ENCODE measurements around the gene AUTS2. TPM values are rescaled to one million over a fixed set of nuclear protein-coding genes. Genes with fewer than 3 reads are reported as not detected.

The AUTS2 gene
- total RNA-seq, 1 experiment from 2014 or later = 50.0 TPM

DNA sequence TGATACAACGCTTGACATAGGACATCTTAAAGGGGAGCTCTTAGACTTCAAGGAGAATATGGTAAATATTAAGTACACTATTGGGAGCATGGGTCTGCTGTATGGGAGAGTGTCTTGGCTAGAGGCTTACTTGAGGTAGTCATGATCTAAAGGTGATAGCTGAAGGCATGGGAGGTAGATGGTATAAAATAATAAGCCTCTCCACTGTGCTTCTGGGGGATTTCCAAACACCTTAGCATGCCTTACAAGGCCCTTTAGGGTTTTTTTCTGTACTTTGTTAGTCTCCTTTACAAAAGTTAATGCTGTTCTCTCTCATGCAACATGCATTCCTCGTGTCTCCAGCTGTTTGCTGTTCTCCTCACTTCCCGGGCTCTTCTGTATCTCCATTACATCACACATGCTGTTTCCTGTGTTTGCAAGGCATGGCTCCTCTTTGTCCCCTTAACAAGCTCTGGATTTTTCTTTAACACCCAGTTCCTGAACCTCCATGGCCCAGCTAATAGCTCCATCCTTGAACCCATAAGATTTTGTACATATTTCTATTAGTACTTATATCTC, 449.7 kb downstream of the AUTS2 start (continued):
- TF ChIP-seq, protein P1, sequence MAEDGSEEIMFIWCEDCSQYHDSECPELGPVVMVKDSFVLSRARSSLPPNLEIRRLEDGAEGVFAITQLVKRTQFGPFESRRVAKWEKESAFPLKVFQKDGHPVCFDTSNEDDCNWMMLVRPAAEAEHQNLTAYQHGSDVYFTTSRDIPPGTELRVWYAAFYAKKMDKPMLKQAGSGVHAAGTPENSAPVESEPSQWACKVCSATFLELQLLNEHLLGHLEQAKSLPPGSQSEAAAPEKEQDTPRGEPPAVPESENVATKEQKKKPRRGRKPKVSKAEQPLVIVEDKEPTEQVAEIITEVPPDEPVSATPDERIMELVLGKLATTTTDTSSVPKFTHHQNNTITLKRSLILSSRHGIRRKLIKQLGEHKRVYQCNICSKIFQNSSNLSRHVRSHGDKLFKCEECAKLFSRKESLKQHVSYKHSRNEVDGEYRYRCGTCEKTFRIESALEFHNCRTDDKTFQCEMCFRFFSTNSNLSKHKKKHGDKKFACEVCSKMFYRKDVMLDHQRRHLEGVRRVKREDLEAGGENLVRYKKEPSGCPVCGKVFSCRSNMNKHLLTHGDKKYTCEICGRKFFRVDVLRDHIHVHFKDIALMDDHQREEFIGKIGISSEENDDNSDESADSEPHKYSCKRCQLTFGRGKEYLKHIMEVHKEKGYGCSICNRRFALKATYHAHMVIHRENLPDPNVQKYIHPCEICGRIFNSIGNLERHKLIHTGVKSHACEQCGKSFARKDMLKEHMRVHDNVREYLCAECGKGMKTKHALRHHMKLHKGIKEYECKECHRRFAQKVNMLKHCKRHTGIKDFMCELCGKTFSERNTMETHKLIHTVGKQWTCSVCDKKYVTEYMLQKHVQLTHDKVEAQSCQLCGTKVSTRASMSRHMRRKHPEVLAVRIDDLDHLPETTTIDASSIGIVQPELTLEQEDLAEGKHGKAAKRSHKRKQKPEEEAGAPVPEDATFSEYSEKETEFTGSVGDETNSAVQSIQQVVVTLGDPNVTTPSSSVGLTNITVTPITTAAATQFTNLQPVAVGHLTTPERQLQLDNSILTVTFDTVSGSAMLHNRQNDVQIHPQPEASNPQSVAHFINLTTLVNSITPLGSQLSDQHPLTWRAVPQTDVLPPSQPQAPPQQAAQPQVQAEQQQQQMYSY (CRISPR knock-in tag; IDR thresholded peaks at IDR 0.05) = no peak
- no peak for TF ChIP-seq NR2C2 (CRISPR knock-in tag; IDR thresholded peaks at IDR 0.05)

GRCh38 chr7:70051726-70052125, 453.5 kb downstream of the AUTS2 start:
- Mint-ChIP-seq H3K9me3 (no peaks in the 10 kb centered on the region), H3K27ac (no peak overlapping the region), H3K4me3 (no peak overlapping the region), H3K36me3 (no peaks in the 10 kb centered on the region), H3K4me1 (peaks cover 10% of the 10 kb centered on the region), H3K27me3 (ENCODE audit: low read depth) (no peaks in the 10 kb centered on the region)
- ATAC-seq = no peak
- ChIA-PET POLR2A (interaction anchor here (0.5 kb wide), 1 partner anchor 9 kb away, joined by 3 read pairs; no protein-coding TSS in a partner anchor), CTCF (interaction anchor here (1.3 kb wide), 1 partner anchor 9 kb away, joined by 3 read pairs; no protein-coding TSS in a partner anchor)
- DNase-seq (ENCODE audit: low spot score) = no peak
- TF ChIP-seq ZNF671 (CRISPR knock-in tag; IDR thresholded peaks at IDR 0.05) (no peak), ZNF263 (CRISPR knock-in tag; IDR thresholded peaks at IDR 0.05; ENCODE audit: low read depth) (no peak), JAZF1 (CRISPR knock-in tag; IDR thresholded peaks at IDR 0.05) (no peak), SMAD3 (CRISPR knock-in tag; IDR thresholded peaks at IDR 0.05; ENCODE audit: borderline replicate concordance) (no peak)
- TF ChIP-seq, protein P2, sequence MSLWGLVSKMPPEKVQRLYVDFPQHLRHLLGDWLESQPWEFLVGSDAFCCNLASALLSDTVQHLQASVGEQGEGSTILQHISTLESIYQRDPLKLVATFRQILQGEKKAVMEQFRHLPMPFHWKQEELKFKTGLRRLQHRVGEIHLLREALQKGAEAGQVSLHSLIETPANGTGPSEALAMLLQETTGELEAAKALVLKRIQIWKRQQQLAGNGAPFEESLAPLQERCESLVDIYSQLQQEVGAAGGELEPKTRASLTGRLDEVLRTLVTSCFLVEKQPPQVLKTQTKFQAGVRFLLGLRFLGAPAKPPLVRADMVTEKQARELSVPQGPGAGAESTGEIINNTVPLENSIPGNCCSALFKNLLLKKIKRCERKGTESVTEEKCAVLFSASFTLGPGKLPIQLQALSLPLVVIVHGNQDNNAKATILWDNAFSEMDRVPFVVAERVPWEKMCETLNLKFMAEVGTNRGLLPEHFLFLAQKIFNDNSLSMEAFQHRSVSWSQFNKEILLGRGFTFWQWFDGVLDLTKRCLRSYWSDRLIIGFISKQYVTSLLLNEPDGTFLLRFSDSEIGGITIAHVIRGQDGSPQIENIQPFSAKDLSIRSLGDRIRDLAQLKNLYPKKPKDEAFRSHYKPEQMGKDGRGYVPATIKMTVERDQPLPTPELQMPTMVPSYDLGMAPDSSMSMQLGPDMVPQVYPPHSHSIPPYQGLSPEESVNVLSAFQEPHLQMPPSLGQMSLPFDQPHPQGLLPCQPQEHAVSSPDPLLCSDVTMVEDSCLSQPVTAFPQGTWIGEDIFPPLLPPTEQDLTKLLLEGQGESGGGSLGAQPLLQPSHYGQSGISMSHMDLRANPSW (CRISPR knock-in tag; conservative IDR thresholded peaks at IDR 0.05; ENCODE audit: low read depth) = no peak
- TF ChIP-seq, protein P3, sequence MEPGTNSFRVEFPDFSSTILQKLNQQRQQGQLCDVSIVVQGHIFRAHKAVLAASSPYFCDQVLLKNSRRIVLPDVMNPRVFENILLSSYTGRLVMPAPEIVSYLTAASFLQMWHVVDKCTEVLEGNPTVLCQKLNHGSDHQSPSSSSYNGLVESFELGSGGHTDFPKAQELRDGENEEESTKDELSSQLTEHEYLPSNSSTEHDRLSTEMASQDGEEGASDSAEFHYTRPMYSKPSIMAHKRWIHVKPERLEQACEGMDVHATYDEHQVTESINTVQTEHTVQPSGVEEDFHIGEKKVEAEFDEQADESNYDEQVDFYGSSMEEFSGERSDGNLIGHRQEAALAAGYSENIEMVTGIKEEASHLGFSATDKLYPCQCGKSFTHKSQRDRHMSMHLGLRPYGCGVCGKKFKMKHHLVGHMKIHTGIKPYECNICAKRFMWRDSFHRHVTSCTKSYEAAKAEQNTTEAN (CRISPR knock-in tag; IDR thresholded peaks at IDR 0.05) = no peak
- TF ChIP-seq, protein P4, sequence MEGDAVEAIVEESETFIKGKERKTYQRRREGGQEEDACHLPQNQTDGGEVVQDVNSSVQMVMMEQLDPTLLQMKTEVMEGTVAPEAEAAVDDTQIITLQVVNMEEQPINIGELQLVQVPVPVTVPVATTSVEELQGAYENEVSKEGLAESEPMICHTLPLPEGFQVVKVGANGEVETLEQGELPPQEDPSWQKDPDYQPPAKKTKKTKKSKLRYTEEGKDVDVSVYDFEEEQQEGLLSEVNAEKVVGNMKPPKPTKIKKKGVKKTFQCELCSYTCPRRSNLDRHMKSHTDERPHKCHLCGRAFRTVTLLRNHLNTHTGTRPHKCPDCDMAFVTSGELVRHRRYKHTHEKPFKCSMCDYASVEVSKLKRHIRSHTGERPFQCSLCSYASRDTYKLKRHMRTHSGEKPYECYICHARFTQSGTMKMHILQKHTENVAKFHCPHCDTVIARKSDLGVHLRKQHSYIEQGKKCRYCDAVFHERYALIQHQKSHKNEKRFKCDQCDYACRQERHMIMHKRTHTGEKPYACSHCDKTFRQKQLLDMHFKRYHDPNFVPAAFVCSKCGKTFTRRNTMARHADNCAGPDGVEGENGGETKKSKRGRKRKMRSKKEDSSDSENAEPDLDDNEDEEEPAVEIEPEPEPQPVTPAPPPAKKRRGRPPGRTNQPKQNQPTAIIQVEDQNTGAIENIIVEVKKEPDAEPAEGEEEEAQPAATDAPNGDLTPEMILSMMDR (IDR thresholded peaks at IDR 0.05) = no peak

DNA sequence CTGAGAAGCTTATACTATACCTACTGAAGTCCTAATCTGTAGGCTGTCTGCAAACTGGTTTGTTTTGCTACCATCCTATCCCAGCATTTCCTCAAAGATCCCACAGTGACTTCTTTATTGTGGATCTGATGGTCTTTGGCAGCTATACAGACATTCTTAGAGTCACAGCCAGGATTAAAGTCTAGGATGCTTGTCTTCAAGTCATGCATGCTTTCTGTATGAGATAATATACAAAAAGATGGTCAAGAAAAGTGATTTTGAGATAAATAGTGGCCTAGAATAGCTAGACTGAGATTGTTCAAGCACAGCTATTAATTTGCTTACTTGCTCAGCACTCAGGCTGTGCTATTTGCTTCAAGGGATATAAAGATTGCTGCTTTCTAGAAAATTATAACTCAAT, 454.4 kb downstream of the AUTS2 start:
- Mint-ChIP-seq H3K4me3 (no peak overlapping the region), H3K9me3 (no peaks in the 10 kb centered on the region), H3K27ac (no peak overlapping the region), H3K36me3 (no peaks in the 10 kb centered on the region), H3K4me1 (peaks cover 6% of the 10 kb centered on the region), H3K27me3 (ENCODE audit: low read depth) (no peaks in the 10 kb centered on the region)
- ChIA-PET POLR2A (no interaction called here), CTCF (interaction anchor here (1.3 kb wide), 1 partner anchor 10 kb away, joined by 3 read pairs; no protein-coding TSS in a partner anchor)
- no peak for DNase-seq (ENCODE audit: low spot score)
- ATAC-seq = no peak
- no peak for TF ChIP-seq ZBTB21 (CRISPR knock-in tag; IDR thresholded peaks at IDR 0.05; ENCODE audit: borderline replicate concordance)
- no peak for TF ChIP-seq CDX4 (CRISPR knock-in tag; IDR thresholded peaks at IDR 0.05; ENCODE audit: borderline replicate concordance)
- TF ChIP-seq GRHL2 (CRISPR knock-in tag; IDR thresholded peaks at IDR 0.05; ENCODE audit: insufficient replicate concordance, severe bottlenecking) = no peak
- no peak for TF ChIP-seq JAZF1 (CRISPR knock-in tag; IDR thresholded peaks at IDR 0.05)
- no peak for TF ChIP-seq CBFB (CRISPR knock-in tag; IDR thresholded peaks at IDR 0.05; ENCODE audit: low read depth)
